ENCODE measurements around the gene CRYBB3. TPM values are rescaled to one million over a fixed set of nuclear protein-coding genes. Genes with fewer than 3 reads are reported as not detected.
A peak's percentile ranks its signal among the peaks of the same experiment; 100 is the strongest.
"Not testable (repeated sequence)": the region's sequence is repeated elsewhere in the genome, so short reads cannot be mapped to it uniquely, and the experiment has no call there.

Gene CRYBB3
- total RNA-seq, 1 experiment from 2014 or later: 0.67 TPM

DNA sequence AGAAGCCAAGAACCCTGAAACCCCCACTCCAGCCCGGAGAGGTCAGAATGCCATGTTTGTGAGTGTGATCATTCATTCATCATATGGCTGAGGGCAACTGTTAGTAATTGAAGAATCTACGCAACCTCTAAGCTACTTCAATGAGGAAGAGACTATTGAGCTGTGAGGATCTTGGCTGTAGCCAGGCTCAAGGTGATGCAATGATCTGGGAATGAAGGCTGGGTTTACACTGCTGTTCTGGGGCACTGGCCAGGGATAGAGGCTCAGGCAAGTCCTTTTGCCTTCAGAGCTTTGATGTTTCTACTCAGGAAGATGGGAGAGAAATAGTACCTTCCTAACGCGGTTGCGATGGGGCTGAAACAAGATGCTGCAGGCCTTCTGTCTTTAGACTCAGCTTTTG is 32.6 kb downstream of the CRYBB3 start:
- ChIA-PET CTCF (no interaction called here), POLR2A (no interaction called here)
- Histone ChIP-seq H3K4me1 (ENCODE audit: control insufficient read depth, insufficient read depth, low read length) (no peaks in the 10 kb centered on the region), H3K27me3 (ENCODE audit: control insufficient read depth, insufficient read depth, low read length) (no peaks in the 10 kb centered on the region), H3K36me3 (ENCODE audit: control insufficient read depth, insufficient read depth, low read length) (no peaks in the 10 kb centered on the region), H3K27ac (ENCODE audit: low read length) (no peak overlapping the region), H3K4me3 (ENCODE audit: low read depth in 2 of 2, low read length in 2 of 2) (no peak overlapping the region), H3K9me3 (ENCODE audit: control insufficient read depth, insufficient read depth, low read depth, low read length) (no peaks in the 10 kb centered on the region)
- in situ Hi-C loops (cut with HindIII; ENCODE audit: low pct_unique_long_range_greater_than_20kb, low sequenced_read_pairs): no loop called here
- no TSS peak for BruUV-seq (replicated peaks)
- TF ChIP-seq, protein P1, sequence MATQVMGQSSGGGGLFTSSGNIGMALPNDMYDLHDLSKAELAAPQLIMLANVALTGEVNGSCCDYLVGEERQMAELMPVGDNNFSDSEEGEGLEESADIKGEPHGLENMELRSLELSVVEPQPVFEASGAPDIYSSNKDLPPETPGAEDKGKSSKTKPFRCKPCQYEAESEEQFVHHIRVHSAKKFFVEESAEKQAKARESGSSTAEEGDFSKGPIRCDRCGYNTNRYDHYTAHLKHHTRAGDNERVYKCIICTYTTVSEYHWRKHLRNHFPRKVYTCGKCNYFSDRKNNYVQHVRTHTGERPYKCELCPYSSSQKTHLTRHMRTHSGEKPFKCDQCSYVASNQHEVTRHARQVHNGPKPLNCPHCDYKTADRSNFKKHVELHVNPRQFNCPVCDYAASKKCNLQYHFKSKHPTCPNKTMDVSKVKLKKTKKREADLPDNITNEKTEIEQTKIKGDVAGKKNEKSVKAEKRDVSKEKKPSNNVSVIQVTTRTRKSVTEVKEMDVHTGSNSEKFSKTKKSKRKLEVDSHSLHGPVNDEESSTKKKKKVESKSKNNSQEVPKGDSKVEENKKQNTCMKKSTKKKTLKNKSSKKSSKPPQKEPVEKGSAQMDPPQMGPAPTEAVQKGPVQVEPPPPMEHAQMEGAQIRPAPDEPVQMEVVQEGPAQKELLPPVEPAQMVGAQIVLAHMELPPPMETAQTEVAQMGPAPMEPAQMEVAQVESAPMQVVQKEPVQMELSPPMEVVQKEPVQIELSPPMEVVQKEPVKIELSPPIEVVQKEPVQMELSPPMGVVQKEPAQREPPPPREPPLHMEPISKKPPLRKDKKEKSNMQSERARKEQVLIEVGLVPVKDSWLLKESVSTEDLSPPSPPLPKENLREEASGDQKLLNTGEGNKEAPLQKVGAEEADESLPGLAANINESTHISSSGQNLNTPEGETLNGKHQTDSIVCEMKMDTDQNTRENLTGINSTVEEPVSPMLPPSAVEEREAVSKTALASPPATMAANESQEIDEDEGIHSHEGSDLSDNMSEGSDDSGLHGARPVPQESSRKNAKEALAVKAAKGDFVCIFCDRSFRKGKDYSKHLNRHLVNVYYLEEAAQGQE (IDR thresholded peaks at IDR 0.05; ENCODE audit: insufficient read depth in 1 of 2, low read depth in 2 of 2, low read length in 1 of 2): no peak
- TF ChIP-seq TCF7L2 (IDR thresholded peaks at IDR 0.05; ENCODE audit: low read depth, low read length) (no peak), SIN3A (IDR thresholded peaks at IDR 0.05; ENCODE audit: borderline replicate concordance, insufficient read depth, low read depth, low read length) (no peak), POLR2AphosphoS5 (IDR thresholded peaks at IDR 0.05; ENCODE audit: low read depth, low read length) (no peak)
- TF ChIP-seq, protein P2, sequence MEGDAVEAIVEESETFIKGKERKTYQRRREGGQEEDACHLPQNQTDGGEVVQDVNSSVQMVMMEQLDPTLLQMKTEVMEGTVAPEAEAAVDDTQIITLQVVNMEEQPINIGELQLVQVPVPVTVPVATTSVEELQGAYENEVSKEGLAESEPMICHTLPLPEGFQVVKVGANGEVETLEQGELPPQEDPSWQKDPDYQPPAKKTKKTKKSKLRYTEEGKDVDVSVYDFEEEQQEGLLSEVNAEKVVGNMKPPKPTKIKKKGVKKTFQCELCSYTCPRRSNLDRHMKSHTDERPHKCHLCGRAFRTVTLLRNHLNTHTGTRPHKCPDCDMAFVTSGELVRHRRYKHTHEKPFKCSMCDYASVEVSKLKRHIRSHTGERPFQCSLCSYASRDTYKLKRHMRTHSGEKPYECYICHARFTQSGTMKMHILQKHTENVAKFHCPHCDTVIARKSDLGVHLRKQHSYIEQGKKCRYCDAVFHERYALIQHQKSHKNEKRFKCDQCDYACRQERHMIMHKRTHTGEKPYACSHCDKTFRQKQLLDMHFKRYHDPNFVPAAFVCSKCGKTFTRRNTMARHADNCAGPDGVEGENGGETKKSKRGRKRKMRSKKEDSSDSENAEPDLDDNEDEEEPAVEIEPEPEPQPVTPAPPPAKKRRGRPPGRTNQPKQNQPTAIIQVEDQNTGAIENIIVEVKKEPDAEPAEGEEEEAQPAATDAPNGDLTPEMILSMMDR (IDR thresholded peaks at IDR 0.05): no peak
- intact Hi-C loops (cut with micrococcal nuclease; ENCODE audit: unreplicated experiment): no loop called here
- no peak for DNase-seq (ENCODE audit: low read depth, low spot score)
- ATAC-seq: no peak

DNA sequence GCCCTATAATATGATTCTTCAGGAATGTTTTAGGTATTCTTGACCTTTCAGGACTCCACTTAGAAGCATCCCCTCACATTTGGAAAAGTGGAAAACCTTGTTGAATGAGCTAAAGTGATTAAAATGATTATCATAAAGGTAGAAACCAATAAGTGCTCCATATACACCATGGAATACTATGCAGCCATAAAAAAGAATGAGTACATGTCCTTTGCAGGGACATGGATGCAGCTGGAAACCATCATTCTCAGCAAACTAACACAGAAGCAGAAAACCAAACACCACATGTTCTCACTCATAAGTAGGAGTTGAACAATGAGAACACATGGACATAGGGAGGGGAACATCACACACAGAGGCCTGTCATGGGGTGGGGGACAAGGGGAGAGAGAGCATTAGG is 34.0 kb downstream of the CRYBB3 start:
- H3K4me3 ChIP-seq (ENCODE audit: low read depth in 2 of 2, low read length in 2 of 2); DNase-seq (ENCODE audit: low read depth, low spot score); in situ Hi-C loops (cut with HindIII; ENCODE audit: low pct_unique_long_range_greater_than_20kb, low sequenced_read_pairs); H3K27me3 ChIP-seq (ENCODE audit: control insufficient read depth, insufficient read depth, low read length); H3K4me1 ChIP-seq (ENCODE audit: control insufficient read depth, insufficient read depth, low read length); BruUV-seq (replicated peaks); CTCF ChIA-PET; POLR2A ChIA-PET; ATAC-seq; H3K27ac ChIP-seq (ENCODE audit: low read length); H3K36me3 ChIP-seq (ENCODE audit: control insufficient read depth, insufficient read depth, low read length); H3K9me3 ChIP-seq (ENCODE audit: control insufficient read depth, insufficient read depth, low read depth, low read length); intact Hi-C loops (cut with micrococcal nuclease; ENCODE audit: unreplicated experiment): not testable (repeated sequence)

DNA sequence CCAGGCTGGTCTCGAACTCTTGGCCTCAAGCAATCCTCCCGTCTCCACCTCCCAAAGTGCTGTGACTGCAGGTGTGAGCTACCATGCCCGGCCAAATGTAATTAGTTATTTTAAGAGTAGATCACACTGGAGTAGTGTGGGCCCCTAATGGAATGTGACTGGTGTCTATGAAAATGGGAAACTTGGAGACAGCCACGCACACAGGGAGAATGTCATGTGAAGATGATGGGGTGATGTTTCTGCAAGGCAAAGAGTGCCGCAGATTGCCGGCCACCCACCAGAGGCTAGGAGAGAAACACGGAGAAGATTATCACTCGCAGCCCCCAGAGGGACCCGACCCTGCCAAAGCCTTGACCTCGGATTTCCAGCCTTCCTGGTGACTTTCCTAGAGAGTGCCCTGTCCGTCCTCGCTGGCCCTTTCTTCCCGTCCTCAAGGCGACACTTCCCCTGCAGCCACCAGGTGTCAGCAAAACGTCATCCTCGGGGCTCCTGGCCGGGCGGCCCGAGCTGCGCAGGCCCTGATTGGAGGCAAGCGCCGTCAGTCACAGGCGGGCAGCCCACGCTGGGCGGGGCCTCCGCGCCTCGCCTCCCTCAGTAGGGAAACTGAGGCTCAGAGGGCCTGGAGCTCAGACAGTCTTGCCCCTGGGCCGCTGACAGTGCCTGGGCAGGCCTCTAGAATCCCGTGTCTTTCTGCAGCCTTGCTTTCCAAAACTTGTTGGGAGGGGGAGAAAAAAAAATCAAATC is 36.1 kb downstream of the CRYBB3 start:
- in situ Hi-C loops (cut with HindIII; ENCODE audit: low pct_unique_long_range_greater_than_20kb, low sequenced_read_pairs): no loop called here

More for the DNA sequence above, 36.1 kb downstream of the CRYBB3 start:
- ATAC-seq (peak; percentile 99), DNase-seq (ENCODE audit: low read depth, low spot score) (peak; percentile 32)
- H3K27ac ChIP-seq (ENCODE audit: low read length): no peak overlapping the region
- H3K27me3 ChIP-seq (ENCODE audit: control insufficient read depth, insufficient read depth, low read length): no peaks in the 10 kb centered on the region
- H3K36me3 ChIP-seq (ENCODE audit: control insufficient read depth, insufficient read depth, low read length): no peaks in the 10 kb centered on the region
- TF ChIP-seq, protein P2 (IDR thresholded peaks at IDR 0.05): peak; percentile 86
- TF ChIP-seq, protein P1 (IDR thresholded peaks at IDR 0.05; ENCODE audit: insufficient read depth in 1 of 2, low read depth in 2 of 2, low read length in 1 of 2): 0 out of 4 replicates have a peak, but pooled peaks of 1 of the 2 experiments have one; percentile 46
- TF ChIP-seq SIN3A (IDR thresholded peaks at IDR 0.05; ENCODE audit: borderline replicate concordance, insufficient read depth, low read depth, low read length) (no peak), POLR2AphosphoS5 (IDR thresholded peaks at IDR 0.05; ENCODE audit: low read depth, low read length) (no peak), TCF7L2 (IDR thresholded peaks at IDR 0.05; ENCODE audit: low read depth, low read length) (no peak)
- intact Hi-C loops (cut with micrococcal nuclease; ENCODE audit: unreplicated experiment): loop anchor here (5.0 kb wide), 1 partner anchor 97 kb away; no protein-coding TSS in a partner anchor
- BruUV-seq (replicated peaks): no TSS peak
- H3K4me3 ChIP-seq (ENCODE audit: low read depth in 2 of 2, low read length in 2 of 2): peak overlapping the region in 1 of 2 experiments; percentile 29; a peak in 1 of 4 replicates
- CTCF ChIA-PET: interaction anchor here (1.4 kb wide), 1 partner anchor 537 kb away, joined by 3 read pairs; no protein-coding TSS in a partner anchor
- no peaks in the 10 kb centered on the region for H3K4me1 ChIP-seq (ENCODE audit: control insufficient read depth, insufficient read depth, low read length)
- POLR2A ChIA-PET: no interaction called here
- H3K9me3 ChIP-seq (ENCODE audit: control insufficient read depth, insufficient read depth, low read depth, low read length): no peaks in the 10 kb centered on the region

Data from Panc1 (cell line).